SU-DHL-6 (cell line): Measurements from ENCODE around the gene NSMF.

Experiments
- H2AFZ ChIP-seq: fragments of 200-600 bp; sonication (generic); 2 replicates; pipeline ENCODE4 v1.6.1; 2014; ENCODE audit warnings: low read depth, mild to moderate bottlenecking, moderate library complexity, mixed read lengths, antibody characterized with exemption, low read length; ENCODE audit not compliant: severe bottlenecking
- H3F3A ChIP-seq: fragments of 200-600 bp; shearing (Covaris generic); 2 replicates; pipeline ENCODE4 v1.6.0; 2016; ENCODE audit warnings: antibody characterized with exemption, mild to moderate bottlenecking; ENCODE audit not compliant: insufficient read depth
- H3K27ac ChIP-seq: fragments of 200-600 bp; sonication (generic); 2 replicates; pipeline ENCODE4 v1.5.1; 2016; ENCODE audit warnings: low read depth, mild to moderate bottlenecking, low read length, moderate library complexity, mixed read lengths
- H3K27me3 ChIP-seq: fragments of 200-600 bp; sonication (generic), shearing (Covaris generic); 2 replicates; pipeline ENCODE4 v1.6.0; 2014; ENCODE audit warnings: mild to moderate bottlenecking, low read length
- H3K36me3 ChIP-seq: fragments of 200-600 bp; sonication (generic); 2 replicates; pipeline ENCODE4 v1.6.1; 2014; ENCODE audit warnings: mild to moderate bottlenecking, low read length, mixed read lengths
- H3K4me2 ChIP-seq: fragments of 300-600, 200-600 bp; shearing (Covaris generic), sonication (generic); 2 replicates; pipeline ENCODE4 v1.6.0; 2014; ENCODE audit warnings: low read length, low read depth, mild to moderate bottlenecking; ENCODE audit not compliant: poor library complexity, severe bottlenecking
- H3K4me3 ChIP-seq: fragments of 200-600 bp; sonication (generic); 2 replicates; pipeline ENCODE4 v1.5.1; 2014; ENCODE audit warnings: antibody characterized with exemption, low read length, mild to moderate bottlenecking, mixed read lengths; ENCODE audit not compliant: insufficient read depth, poor library complexity, severe bottlenecking
- H3K79me2 ChIP-seq: fragments of 200-600 bp; sonication (generic); 2 replicates; pipeline ENCODE4 v1.6.1; 2014; ENCODE audit warnings: mild to moderate bottlenecking, low read length, moderate library complexity; ENCODE audit not compliant: insufficient read depth
- H3K9ac ChIP-seq: fragments of 200-600 bp; sonication (generic); 2 replicates; pipeline ENCODE4 v1.7.0; 2014; ENCODE audit warnings: mild to moderate bottlenecking, low read length
- H3K9me2 ChIP-seq: fragments of 200-600 bp; sonication (generic); replicated peaks from 2 replicates; pipeline ENCODE4 v1.6.1; 2014; ENCODE audit warnings: low read length; ENCODE audit not compliant: insufficient read depth
- H3K9me3 ChIP-seq: fragments of 200-600 bp; sonication (generic); 2 replicates; pipeline ENCODE4 v1.6.1; 2014; ENCODE audit warnings: low read length, mixed read lengths; ENCODE audit not compliant: insufficient read depth
- H4K20me1 ChIP-seq: fragments of 200-600 bp; sonication (generic); 2 replicates; pipeline ENCODE4 v1.6.1; 2014; ENCODE audit warnings: low read depth, mild to moderate bottlenecking, antibody characterized with exemption, low read length, moderate library complexity, mixed read lengths
- EZH2phosphoT487 ChIP-seq: fragments of 200-600 bp; sonication (generic), shearing (Covaris generic); conservative IDR thresholded peaks from 2 replicates; pipeline ENCODE4 v1.6.1; 2018; ENCODE audit warnings: mild to moderate bottlenecking, antibody characterized with exemption, low read length, moderate library complexity, mixed read lengths
- TF ChIP-seq, protein P1 (sequence below): fragments of 200-600 bp; sonication (generic); IDR thresholded peaks from one replicate; pipeline ENCODE4 v1.5.1; 2017; ENCODE audit warnings: antibody characterized with exemption, mild to moderate bottlenecking, low read length, moderate library complexity; ENCODE audit not compliant: insufficient read depth, poor library complexity, severe bottlenecking

The NSMF gene

DNA sequence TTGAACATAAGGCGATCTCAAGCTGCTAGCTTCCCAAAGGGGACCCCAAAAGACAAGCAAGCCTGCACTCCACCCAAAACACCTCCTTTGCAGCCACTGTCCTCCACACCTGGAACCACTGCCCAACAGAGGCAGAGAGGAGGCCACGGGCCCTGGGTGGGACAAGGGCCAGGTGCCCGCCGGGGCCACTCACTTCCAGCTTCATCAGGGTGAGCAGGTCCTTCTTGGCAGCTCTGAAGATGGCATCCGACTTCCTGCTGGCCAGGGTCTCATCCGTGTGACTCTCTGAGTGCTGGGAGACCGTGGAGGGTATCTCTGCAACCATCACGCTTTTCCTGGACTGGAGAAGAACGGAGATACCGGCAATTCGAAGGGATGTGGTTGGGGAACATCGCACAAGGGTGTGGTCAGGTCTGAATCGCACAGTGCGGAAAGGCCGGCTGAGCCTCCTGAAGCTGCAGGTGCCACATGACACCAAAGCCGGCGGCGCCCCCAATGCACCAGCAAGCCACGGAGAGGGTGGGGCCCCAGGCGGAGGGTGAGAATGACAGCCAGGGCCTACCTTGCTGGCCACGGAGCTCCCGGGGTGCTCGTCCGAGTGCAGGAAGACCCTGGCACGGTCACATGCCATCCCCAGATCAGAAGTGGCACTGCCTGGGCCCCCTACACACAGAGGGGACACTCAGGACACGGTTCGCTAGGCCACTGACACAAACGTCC lies 46.4 kb upstream of the NSMF start:
- H3K36me3 ChIP-seq: no peaks in the 10 kb centered on the region
- TF ChIP-seq, protein P1, sequence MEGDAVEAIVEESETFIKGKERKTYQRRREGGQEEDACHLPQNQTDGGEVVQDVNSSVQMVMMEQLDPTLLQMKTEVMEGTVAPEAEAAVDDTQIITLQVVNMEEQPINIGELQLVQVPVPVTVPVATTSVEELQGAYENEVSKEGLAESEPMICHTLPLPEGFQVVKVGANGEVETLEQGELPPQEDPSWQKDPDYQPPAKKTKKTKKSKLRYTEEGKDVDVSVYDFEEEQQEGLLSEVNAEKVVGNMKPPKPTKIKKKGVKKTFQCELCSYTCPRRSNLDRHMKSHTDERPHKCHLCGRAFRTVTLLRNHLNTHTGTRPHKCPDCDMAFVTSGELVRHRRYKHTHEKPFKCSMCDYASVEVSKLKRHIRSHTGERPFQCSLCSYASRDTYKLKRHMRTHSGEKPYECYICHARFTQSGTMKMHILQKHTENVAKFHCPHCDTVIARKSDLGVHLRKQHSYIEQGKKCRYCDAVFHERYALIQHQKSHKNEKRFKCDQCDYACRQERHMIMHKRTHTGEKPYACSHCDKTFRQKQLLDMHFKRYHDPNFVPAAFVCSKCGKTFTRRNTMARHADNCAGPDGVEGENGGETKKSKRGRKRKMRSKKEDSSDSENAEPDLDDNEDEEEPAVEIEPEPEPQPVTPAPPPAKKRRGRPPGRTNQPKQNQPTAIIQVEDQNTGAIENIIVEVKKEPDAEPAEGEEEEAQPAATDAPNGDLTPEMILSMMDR: no peak
- no peak for TF ChIP-seq EZH2phosphoT487
- no peak overlapping the region for H3K4me3 ChIP-seq
- no peaks in the 10 kb centered on the region; the same call in 1 of the 2 replicates for H3F3A ChIP-seq
- H4K20me1 ChIP-seq: no peaks in the 10 kb centered on the region
- H3K9ac ChIP-seq: no peak overlapping the region
- no peaks in the 10 kb centered on the region for H3K9me3 ChIP-seq
- H3K27ac ChIP-seq: no peak overlapping the region
- no peak overlapping the region for H2AFZ ChIP-seq
- no peaks in the 10 kb centered on the region for H3K27me3 ChIP-seq
- no peaks in the 10 kb centered on the region for H3K9me2 ChIP-seq
- no peaks in the 10 kb centered on the region for H3K79me2 ChIP-seq
- no peak overlapping the region for H3K4me2 ChIP-seq

DNA sequence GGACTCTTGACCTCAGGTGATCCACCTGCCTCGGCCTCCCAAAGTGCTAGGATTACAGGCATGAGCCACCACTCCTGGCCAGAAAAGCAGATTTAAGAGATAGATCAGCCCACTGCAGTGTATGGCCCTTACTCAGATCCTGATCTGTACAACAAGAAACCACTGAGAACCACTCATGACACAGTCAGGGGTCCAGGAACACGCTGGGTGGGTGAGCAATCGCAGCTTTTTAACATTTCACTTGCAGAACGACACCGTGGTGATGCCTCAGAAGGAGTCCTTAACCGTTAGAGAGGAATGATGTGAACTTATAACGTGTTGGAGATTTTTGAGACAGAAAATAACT lies 45.3 kb upstream of the NSMF start:
- H3F3A ChIP-seq: no peaks in the 10 kb centered on the region; the same call in 1 of the 2 replicates
- H3K79me2 ChIP-seq: no peaks in the 10 kb centered on the region
- no peaks in the 10 kb centered on the region for H3K36me3 ChIP-seq
- H3K27me3 ChIP-seq: no peaks in the 10 kb centered on the region
- TF ChIP-seq, protein P1: no peak
- no peak for TF ChIP-seq EZH2phosphoT487
- no peaks in the 10 kb centered on the region for H4K20me1 ChIP-seq
- no peaks in the 10 kb centered on the region for H3K9me3 ChIP-seq
- no peak overlapping the region for H3K4me3 ChIP-seq
- H3K9ac ChIP-seq: no peak overlapping the region
- no peak overlapping the region for H3K4me2 ChIP-seq
- H3K27ac ChIP-seq: no peak overlapping the region
- H2AFZ ChIP-seq: no peak overlapping the region
- H3K9me2 ChIP-seq: no peaks in the 10 kb centered on the region

DNA sequence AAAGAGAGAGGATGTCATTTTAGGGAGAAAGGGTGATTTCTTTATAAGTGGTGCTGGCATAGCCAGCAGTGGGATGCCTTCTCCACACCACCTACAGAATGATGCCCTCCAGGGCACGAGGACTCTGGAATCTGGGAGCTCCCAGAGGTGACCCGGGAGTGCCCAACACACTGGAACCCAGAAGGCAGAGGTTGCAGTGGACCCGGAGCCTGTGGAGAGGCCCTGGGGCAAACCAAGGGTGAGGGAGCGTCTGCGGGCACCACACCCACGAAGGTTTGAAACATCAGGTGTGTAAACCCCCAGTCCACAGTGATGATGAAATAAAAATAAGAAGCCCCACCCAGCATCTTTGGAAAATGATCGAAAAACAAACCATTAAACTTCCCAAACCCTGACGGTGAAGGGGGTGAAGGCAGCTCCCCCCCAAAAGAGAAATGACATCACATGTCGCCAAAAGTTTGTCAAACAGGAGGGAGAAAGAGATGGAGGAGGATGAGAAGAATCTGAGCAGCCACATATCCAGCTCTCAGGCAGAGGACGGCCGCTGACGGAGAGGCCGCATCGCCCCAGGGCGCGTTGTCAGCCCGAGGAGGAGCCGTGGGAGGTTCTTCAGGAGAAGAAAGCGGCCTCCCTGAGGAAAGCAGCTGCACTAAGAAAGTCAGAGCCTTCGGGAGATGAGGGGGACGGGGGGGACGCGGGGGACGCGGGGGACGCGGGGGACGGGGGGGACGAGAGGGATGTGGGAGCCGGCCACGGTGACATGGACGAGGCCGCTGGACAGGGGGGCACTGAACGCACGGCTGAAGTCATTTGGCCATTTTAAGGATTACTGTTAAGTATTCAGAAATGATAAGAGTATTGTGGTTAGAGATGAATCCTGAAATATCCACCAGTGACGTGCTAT lies 43.1 kb upstream of the NSMF start:
- no peak overlapping the region for H2AFZ ChIP-seq
- no peak overlapping the region for H3K4me3 ChIP-seq
- no peaks in the 10 kb centered on the region for H4K20me1 ChIP-seq
- no peak overlapping the region for H3K4me2 ChIP-seq
- no peaks in the 10 kb centered on the region for H3K27me3 ChIP-seq
- H3K9ac ChIP-seq: no peak overlapping the region
- no peak for TF ChIP-seq EZH2phosphoT487
- TF ChIP-seq, protein P1: no peak
- no peaks in the 10 kb centered on the region for H3K9me2 ChIP-seq
- no peak overlapping the region for H3K27ac ChIP-seq
- no peaks in the 10 kb centered on the region for H3K9me3 ChIP-seq
- H3K79me2 ChIP-seq: no peaks in the 10 kb centered on the region
- H3F3A ChIP-seq: no peaks in the 10 kb centered on the region
- no peaks in the 10 kb centered on the region for H3K36me3 ChIP-seq
